Measurements from ENCODE around the gene FAM234A.
"Not testable (repeated sequence)": the region's sequence is repeated elsewhere in the genome, so short reads cannot be mapped to it uniquely, and the experiment has no call there.

FAM234A gene

GRCh38 chr16:234468-235305 lies at the start of gene FAM234A:
Gene FAM234A (plus strand): TSS chr16:234821. CDS start chr16:254414, 19,593 bp downstream.
- peak; percentile 80 for DNase-seq

DNA sequence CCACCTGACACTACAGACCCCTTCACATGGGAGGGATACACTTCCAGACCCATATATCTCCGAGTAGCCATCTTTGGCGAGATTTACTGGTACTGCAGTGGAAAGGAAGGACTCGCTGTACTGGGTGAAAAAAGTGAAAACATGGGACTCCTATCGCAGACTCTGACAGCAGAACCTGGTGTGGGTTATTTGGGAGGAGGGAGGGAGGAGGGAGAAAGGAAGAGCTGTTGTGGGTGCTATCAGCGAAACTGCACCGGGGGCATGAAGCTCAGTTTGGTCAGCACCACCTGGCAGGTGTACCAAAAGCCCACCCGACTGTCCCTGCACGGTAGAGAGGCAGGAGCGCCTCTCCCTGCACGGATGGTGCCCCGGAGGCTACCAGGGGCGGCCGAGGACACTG lies 49.4 kb upstream of the FAM234A start:
- no peak for DNase-seq

DNA sequence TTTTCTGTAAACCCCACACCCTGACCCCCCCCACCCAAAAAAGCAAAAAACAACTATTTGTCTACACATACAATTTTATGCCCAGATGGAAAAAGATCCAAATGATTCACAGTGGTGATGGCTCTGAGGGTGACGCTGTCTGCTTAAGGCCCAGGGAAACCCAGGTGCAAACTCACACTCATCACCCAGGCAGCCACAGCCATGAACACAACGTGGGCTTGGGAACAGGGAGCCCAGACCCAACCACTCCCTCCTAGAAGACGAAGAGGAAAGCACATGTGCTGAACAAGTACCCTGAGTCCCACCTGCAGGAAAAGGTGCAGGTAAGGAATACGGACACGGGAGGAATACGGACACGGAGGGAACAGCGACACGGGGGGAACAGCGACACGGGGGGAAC lies 48.9 kb upstream of the FAM234A start:
- DNase-seq, result no peak

DNA sequence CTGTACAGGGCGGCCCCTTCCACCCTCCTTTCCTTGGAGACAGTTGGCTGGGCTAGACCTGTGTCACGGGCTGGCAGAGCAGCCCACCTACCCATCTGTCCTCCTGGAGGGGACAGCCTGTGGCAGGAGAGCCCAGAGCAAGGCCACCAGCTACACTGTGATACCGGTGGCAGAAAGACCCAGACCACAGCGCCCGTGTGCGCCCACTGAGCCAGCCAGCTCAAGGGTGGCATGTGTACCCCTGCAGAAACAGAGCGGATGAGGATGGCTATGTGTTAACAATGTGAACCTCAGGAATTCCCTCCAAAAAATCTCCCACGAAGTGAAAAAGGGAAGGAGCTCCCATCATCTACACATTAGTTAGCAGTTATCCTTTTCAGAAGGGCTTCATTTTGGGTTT lies 47.3 kb upstream of the FAM234A start:
- DNase-seq, result no peak

DNA sequence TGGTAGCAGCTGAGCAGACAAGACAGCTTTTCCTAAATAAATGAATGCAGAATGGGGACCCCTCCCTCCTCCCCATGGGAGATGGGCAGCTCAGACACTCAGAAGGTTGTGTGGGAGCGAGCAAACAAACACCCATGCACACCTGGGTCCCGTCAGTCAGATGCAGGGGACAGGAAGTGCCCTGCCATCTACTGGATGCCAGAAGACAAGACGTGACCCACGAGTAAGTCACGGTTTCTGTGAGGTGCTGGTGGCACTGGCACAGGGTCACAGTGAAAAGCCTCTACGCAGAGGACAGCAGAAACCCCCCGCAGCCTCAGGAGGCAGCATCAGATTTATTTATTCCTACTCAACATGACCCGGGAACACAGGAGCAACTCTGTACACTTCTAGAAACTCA lies 45.9 kb upstream of the FAM234A start:
- no peak for DNase-seq

GRCh38 chr16:189604-190186 lies 44.9 kb upstream of the FAM234A start:
- DNase-seq, result no peak

DNA sequence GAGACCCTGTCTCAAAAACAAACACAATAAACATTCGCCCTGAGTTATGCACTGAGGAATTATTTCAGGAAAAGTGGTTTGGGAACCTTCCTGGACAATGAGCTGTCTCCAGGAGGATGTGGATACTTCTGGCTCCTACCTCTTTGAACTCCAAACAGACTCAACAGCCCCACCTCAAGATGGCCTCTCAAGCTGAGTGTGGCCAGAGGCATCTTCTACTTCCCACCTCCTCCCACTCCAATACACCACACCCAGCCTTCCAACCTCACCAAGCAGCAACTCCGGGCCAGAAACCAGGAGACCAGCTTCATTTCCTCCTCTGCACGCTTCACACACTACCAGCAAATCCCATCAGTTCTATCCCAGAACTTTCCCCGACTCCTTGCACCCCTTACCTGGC lies 42.8 kb upstream of the FAM234A start:
- DNase-seq, result no peak

GRCh38 chr16:192686-193085 lies 41.9 kb upstream of the FAM234A start:
- DNase-seq, result no peak

GRCh38 chr16:193441-193840 lies 41.2 kb upstream of the FAM234A start:
- no peak for DNase-seq

GRCh38 chr16:194516-194915 lies 40.1 kb upstream of the FAM234A start:
- no peak for DNase-seq

- DNase-seq, result no peak
These were observed 34.2 kb upstream of the FAM234A start for GRCh38 chr16:200388-200787.

DNA sequence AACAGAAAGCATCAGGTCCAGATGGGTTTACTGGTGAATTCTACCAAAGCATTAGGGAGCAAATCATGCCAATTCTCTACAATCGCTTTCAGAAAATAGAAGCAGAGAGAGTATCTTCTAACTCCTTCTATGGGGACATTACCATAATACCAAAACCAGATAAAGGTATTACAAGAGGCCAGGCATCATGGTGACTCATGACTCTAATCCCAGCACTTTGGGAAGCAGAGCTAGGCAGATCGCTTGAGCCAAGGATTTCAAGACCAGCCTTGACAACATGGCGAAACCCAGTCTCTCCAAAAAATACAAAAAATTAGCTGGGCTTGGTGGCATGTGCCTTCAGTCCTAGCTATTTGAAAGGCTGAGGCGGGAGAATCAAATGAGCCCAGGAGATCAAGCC lies 31.4 kb upstream of the FAM234A start:
- no peak for DNase-seq

- DNase-seq, result not testable (repeated sequence)
These were observed 30.6 kb upstream of the FAM234A start for GRCh38 chr16:204046-204445.

- DNase-seq, result not testable (repeated sequence)
These were observed 25.3 kb upstream of the FAM234A start for GRCh38 chr16:209359-209758.

- DNase-seq, result not testable (repeated sequence)
These were observed 22.9 kb upstream of the FAM234A start for GRCh38 chr16:211631-212180.

DNA sequence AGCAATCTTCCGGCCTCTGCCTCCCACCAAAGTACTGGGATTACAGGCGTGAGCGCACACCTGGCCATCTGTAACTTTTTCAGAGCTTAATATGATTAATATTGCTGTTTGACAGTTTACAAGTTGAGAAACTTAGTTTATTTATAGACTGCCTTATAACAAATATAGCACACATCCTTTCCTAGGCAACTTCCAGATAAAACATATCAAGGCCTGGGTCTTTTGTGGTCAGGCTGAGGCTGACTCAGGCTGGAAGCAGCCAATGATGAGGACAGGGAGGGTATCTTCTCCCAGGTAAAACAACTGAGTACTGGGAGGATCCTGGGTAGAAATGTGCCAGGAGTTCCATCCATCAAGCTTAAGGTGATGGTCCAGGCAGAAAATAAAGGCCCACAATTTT lies 21.6 kb upstream of the FAM234A start:
- no peak for DNase-seq

GRCh38 chr16:220021-220420 lies 14.6 kb upstream of the FAM234A start:
- DNase-seq, result no peak

GRCh38 chr16:228151-228851 lies 6.3 kb upstream of the FAM234A start:
- DNase-seq, result no peak

DNA sequence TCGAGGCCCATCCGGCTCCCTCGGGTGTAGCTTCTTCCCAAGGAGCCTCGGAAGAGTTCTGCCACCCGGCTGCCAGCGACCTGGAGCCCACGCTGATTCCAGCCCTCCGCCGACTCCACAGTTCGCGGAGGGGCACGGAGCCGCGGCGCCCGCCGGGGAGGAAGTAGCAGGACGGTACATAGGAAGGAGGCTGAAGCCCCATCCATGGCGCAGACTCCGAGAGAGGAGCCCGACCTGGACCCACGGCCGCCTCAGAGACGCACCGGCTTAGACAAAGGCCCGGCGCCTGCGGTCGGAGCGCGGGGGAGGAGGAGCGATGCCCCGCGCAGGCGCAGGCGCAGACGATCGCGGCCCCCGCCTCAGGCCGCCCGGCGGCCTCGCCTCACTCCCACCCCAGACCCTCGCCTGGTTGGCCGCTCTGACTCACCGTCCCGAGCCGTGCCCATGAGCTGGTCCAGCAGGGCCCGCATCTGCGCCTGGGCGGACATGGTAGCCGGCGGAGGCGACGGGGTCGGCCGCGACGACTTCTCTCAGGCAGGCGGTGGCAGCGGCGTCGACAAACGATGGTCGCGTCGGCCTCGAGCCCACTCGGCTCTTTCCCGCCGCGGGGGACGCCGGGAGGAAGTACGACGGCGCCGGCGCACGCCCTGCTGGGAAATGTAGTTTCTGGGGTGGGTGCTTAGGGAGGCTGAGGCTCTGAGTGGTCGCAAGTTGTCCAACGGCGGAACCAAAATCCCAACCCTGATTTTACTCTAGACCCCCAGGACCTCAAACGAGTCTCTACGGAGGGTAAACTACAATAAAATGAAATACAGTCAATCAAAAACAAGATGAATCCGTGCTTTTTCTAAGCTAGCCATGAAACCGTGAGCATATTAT lies 5.5 kb upstream of the FAM234A start, which contains the start of gene LUC7L:
TSS of gene LUC7L (minus strand) at position 598 of the 879 bp plus-strand sequence. CDS start at position 488, 110 bp downstream.
- peak; percentile 77 for DNase-seq

DNA sequence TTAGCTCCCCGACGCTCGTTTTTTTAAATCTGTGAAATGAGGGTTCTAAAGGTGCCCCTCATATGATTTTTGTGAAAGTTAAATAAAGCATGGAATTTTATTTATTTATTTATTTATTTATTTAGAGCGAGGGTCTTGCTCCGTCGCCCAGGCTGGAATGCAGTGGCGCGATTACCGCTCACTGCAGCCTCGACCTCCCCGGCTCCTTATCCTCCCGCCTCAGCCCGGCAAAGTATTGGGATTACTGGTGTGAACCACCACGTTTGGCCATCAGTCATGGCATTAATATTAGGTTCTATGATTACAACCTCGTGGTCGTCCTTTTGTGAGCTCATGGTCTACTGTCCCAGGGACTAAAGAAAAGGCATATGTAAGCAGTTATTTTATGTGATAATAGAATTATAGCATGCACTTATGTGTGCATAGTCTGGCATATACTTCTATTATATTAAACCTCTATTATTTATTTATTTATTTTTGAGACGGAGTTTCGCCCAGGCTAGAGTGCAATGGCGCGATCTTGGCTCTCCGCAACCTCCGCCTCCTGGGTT lies 4.8 kb upstream of the FAM234A start:
- DNase-seq, result no peak

DNA sequence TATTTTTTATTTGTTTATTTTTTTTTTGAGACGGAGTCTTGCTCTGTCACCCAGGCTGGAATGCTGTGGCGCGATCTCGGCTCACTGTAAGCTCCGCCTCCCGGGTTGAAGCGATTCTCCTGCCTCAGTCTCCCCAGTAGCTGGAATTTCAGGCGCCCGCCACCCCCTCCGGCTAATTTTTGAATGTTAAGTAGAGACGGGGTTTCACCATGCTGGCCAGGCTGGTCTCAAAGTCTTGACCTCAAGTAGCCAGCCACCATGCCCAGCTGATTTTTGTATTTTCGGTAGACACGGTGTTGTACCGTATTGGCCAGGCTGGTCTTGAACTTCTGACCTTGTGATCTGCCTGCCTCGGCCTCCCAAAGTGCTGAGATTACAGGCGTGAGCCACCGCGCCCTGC lies 4.3 kb upstream of the FAM234A start:
- not testable (repeated sequence) for DNase-seq

DNA sequence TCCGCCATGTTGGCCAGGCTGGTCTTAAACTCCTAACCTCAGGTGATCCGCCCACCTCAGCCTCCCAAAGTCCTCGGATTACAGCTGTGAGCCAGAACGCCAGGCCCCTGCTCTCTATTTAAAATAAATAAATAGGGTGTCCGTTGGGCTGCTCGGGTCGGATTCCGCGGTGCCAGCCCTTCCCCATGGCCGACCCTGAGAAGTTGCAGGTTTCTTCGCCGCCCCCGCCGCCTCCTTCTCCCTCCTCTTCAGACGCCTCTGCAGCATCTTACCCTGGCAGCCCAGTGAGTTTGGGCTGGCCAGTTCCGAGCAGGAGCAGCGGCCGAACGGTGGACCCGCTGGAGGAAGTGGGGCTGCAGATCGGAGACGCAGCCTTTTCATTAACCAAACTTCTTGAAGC lies 3.7 kb upstream of the FAM234A start:
- DNase-seq, result no peak
